ENCODE measurements around the gene HAUS3.

GRCh38 chr4:2236944-2237666 is 4.8 kb downstream of the HAUS3 start:
- no peak for TF ChIP-seq POLR2AphosphoS5 (IDR thresholded peaks at IDR 0.05)
- no peak for TF ChIP-seq POLR2A (IDR thresholded peaks at IDR 0.05)
- TF ChIP-seq CTCF (IDR thresholded peaks at IDR 0.05): no peak
- TF ChIP-seq EP300 (IDR thresholded peaks at IDR 0.05): no peak
